Naive thymus-derived CD4-positive, alpha-beta T cell (primary cell): ENCODE data around the gene EIF2S1. TPM values are rescaled to one million over a fixed set of nuclear protein-coding genes. Genes with fewer than 3 reads are reported as not detected.

Source experiments
- ATAC-seq: fragments of 150-1000 bp; cut with Tn5 transposase; 2 replicates; pipeline ENCODE4 v1.10.0; 2021; ENCODE audit warnings: mild to moderate bottlenecking, moderate library complexity
- CTCF ChIA-PET: fragments of 350-600 bp; sonication (Branson Sonifier 250); formaldehyde crosslinking; loops from one replicate; lab custom pipeline; 2021; ENCODE audit warnings: antibody characterized with exemption; lab: Charles Lee
- POLR2A ChIA-PET: fragments of 350-600 bp; sonication (Branson Sonifier 250); formaldehyde crosslinking; loops from one replicate; lab custom pipeline; 2021; ENCODE audit warnings: antibody characterized with exemption, inconsistent platforms; lab: Charles Lee
- DNase-seq, 9 donors: peaks; one replicate each; pipeline versions ENCODE4 v3.0.0 to v3.0.0-alpha.2; 2020 to 2022; ENCODE audit warnings: mixed read lengths in 1 of 9
- H3K27ac ChIP-seq: one replicate; pipeline ENCODE4 v1.7.0; 2013; ENCODE audit warnings: mild to moderate bottlenecking, low read depth, low read length, moderate library complexity
- H3K27me3 ChIP-seq, 2 donors: one replicate each; pipeline ENCODE4 v1.7.0; 2013; ENCODE audit warnings: low read length in 2 of 2, mild to moderate bottlenecking in 2 of 2, moderate library complexity in 2 of 2; ENCODE audit not compliant: control insufficient read depth in 2 of 2, insufficient read depth in 2 of 2
- H3K36me3 ChIP-seq, 3 experiments: 1 replicate in 2 of 3; 2 replicates in 1 of 3; pipeline ENCODE4 v1.7.0; 2013; ENCODE audit warnings: low read length in 3 of 3, mild to moderate bottlenecking in 3 of 3, moderate library complexity in 1 of 3; ENCODE audit not compliant: insufficient read depth in 3 of 3, control insufficient read depth in 2 of 3
- H3K4me1 ChIP-seq, 2 donors: one replicate each; pipeline ENCODE4 v1.7.0; 2013; ENCODE audit warnings: low read length in 2 of 2, mild to moderate bottlenecking in 2 of 2, moderate library complexity in 1 of 2; ENCODE audit not compliant: control insufficient read depth in 2 of 2, insufficient read depth in 2 of 2
- H3K4me3 ChIP-seq: 2 replicates; pipeline ENCODE4 v1.7.0; 2013; ENCODE audit warnings: mild to moderate bottlenecking, low read length
- H3K9me3 ChIP-seq, 3 experiments: 1 replicate in 2 of 3; 2 replicates in 1 of 3; pipeline ENCODE4 v1.7.0; 2013; ENCODE audit warnings: low read length in 3 of 3; ENCODE audit not compliant: control insufficient read depth in 2 of 3
- H3K27ac Mint-ChIP-seq, 9 donors: one replicate each; pipeline ENCODE4 v1.8.0; 2020 to 2022; ENCODE audit warnings: mixed read lengths in 9 of 9, mild to moderate bottlenecking in 8 of 9, moderate library complexity in 5 of 9, inconsistent platforms in 2 of 9
- H3K27me3 Mint-ChIP-seq, 5 donors: one replicate each; pipeline ENCODE4 v1.8.0; 2021 to 2022; ENCODE audit warnings: mixed read lengths in 5 of 5, mild to moderate bottlenecking in 1 of 5
- H3K36me3 Mint-ChIP-seq, 5 donors: one replicate each; pipeline ENCODE4 v1.8.0; 2020 to 2022; ENCODE audit warnings: mixed read lengths in 5 of 5, mild to moderate bottlenecking in 3 of 5, inconsistent platforms in 1 of 5
- H3K4me1 Mint-ChIP-seq, 7 donors: one replicate each; pipeline ENCODE4 v1.8.0; 2020 to 2022; ENCODE audit warnings: mixed read lengths in 7 of 7, mild to moderate bottlenecking in 3 of 7, inconsistent platforms in 1 of 7
- H3K4me3 Mint-ChIP-seq, 10 donors: one replicate each; pipeline ENCODE4 v1.8.0; 2020 to 2022; ENCODE audit warnings: mild to moderate bottlenecking in 10 of 10, mixed read lengths in 10 of 10, moderate library complexity in 6 of 10, inconsistent platforms in 2 of 10
- H3K9me3 Mint-ChIP-seq, 11 donors: one replicate each; pipeline ENCODE4 v1.8.0; 2020 to 2022; ENCODE audit warnings: mixed read lengths in 11 of 11, mild to moderate bottlenecking in 4 of 11, inconsistent platforms in 1 of 11, moderate library complexity in 1 of 11
- intact Hi-C, 2 donors: fragments of 100-400 bp; cut with micrococcal nuclease; formaldehyde crosslinking; loops; one replicate each; pipeline ENCODE4 v1.15.1; 2023
- polyA plus RNA-seq, 2 donors: library from polyadenylated mRNA; unstranded; fragments of 300-500 nt; fragmentation: Illumina TruSeq; gene quantifications; one replicate each; pipeline ENCODE4 v1.2.3, GENCODE V29; 2021
- total RNA-seq, 6 experiments: library from RNA in 5 of 6; stranded (reverse) in 5 of 6; gene quantifications; 1 replicate in 5 of 6; 2 replicates in 1 of 6; pipeline ENCODE4 v1.2.3 and lab custom pipeline; 2021 to 2026

Gene EIF2S1
- total and polyA plus RNA-seq, 7 experiments from 2014 or later, result 41.4 to 115 (median 57.6) TPM

DNA sequence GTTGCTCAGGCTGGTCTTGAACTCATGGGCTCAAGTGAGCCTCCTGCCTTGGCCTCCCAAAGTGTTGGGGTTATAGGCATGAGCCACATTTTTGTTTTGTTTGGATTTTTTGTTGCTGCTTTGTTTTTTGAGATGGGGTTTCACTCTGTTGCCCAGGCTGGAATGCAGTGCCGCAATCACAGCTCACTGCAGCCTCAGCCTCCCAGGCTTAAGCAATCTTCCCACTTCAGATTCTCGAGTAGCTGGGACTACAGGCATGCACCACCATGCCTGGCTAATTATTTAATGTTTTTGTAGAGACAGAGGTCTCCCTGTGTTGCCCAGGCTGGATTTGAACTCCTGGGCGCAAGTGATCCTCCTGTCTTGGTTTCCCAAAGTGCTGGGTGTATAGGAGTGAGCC is 57.5 kb downstream of the EIF2S1 start:
- H3K27me3 Mint-ChIP-seq, result peaks cover 0 to 5% (median 0%) of the 10 kb centered on the region in 5 donors
- H3K27me3 ChIP-seq, result no peaks in the 10 kb centered on the region
- H3K36me3 ChIP-seq, result no peaks in the 10 kb centered on the region
- H3K4me1 Mint-ChIP-seq, result peaks cover 0 to 5% (median 0%) of the 10 kb centered on the region in 7 donors
- intact Hi-C loops, result no loop called here
- DNase-seq (no peak), ATAC-seq (no peak)
- H3K36me3 Mint-ChIP-seq, result no peaks in the 10 kb centered on the region
- CTCF ChIA-PET, result interaction anchor here (2.4 kb wide), 1 partner anchor 10 kb away, joined by 13 read pairs; no protein-coding TSS in a partner anchor
- H3K4me3 ChIP-seq, result no peak overlapping the region
- H3K27ac Mint-ChIP-seq, result no peak overlapping the region
- no peak overlapping the region for H3K4me3 Mint-ChIP-seq
- H3K27ac ChIP-seq, result no peak overlapping the region
- no peaks in the 10 kb centered on the region for H3K4me1 ChIP-seq
- POLR2A ChIA-PET, result no interaction called here
- no peaks in the 10 kb centered on the region for H3K9me3 ChIP-seq
- H3K9me3 Mint-ChIP-seq, result no peaks in the 10 kb centered on the region

DNA sequence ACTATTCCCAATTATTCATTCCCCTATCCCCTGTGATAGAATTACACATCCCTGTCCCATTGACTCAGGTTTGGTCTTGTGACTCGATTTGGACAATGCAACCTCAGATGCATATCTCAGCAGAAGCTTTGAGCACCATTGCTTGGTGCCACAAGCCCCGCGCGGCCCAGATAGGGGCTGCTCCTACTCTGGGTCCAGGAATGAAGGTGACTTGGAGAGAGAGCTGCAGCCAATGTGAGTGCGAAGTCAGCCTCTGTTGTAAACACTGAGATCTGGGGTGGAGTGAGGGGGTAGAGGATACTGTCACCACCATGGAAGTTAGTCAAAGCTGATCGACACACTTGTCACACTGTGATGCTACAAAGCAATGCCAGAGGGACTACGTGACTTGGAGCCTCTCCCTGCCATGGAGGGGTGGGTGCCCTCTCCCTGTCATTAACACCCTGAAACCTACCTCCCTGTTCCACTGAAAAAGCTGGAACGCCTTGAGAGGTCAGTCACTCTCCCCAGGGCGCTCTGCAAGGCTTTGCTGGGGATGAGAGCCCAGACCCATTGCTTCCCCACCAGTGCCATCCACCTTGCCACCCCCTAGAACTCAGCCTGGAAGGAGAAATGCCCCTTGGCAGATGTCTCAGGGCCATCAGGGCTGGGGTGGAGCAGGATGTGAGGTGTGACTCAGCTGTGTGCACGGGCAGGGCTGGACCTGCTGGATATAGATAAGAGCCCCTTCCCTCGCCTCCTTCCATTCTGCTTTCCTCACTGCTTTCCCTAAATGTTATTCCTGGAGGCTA is 58.5 kb downstream of the EIF2S1 start:
- Mint-ChIP-seq H3K27me3 (peaks cover 0 to 11% (median 0%) of the 10 kb centered on the region in 5 donors), H3K27ac (peak overlapping the region in 1 of 9 donors; percentile 36), H3K9me3 (no peaks in the 10 kb centered on the region), H3K4me1 (peaks cover 0 to 5% (median 0%) of the 10 kb centered on the region in 7 donors), H3K4me3 (no peak overlapping the region), H3K36me3 (no peaks in the 10 kb centered on the region)
- no peak overlapping the region for H3K4me3 ChIP-seq
- ATAC-seq (no peak), DNase-seq (no peak)
- intact Hi-C loops, result no loop called here
- ChIA-PET CTCF (interaction anchor here (2.4 kb wide), 1 partner anchor 9 kb away, joined by 13 read pairs; no protein-coding TSS in a partner anchor), POLR2A (no interaction called here)
- H3K27me3 ChIP-seq, result no peaks in the 10 kb centered on the region
- no peak overlapping the region for H3K27ac ChIP-seq
- no peaks in the 10 kb centered on the region for H3K36me3 ChIP-seq
- no peaks in the 10 kb centered on the region for H3K9me3 ChIP-seq
- H3K4me1 ChIP-seq, result no peaks in the 10 kb centered on the region

DNA sequence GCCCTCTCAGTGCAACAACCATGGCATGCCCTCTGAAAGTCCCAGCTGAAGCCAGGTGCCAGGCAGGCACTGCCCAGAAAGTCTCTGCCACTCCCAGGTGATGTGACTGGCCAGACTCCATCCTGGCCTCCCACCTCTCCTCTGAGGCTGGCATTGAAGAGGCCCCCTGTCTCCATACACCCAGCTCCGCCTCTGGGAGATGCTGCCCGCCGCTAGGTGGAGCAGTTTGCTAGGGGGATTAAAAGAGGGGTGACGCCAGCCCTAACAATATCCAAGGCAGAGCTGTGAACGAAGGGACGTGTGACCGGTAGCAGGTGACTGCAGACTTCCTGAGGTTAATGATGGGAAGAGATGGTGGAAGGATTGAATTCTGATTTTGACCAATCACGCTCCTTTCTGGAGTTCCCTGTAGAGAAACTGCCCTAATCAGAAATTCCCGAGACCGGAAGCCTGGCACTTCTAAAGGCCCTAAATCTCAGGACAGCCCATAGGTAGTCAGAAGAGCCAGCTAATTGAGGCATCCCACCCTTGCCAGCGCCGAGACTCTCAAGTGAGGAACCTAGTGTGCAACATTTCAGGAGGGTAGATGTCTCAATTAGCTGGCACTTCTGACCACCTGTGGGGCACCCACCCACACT is 60.1 kb downstream of the EIF2S1 start:
- CTCF ChIA-PET, result interaction anchor here (0.7 to 12.9 kb wide), 4 partner anchors 7 to 151 kb away, joined by 3 to 184 read pairs (median 8); no protein-coding TSS in a partner anchor
- no peaks in the 10 kb centered on the region for H3K4me1 Mint-ChIP-seq
- no peaks in the 10 kb centered on the region for H3K36me3 Mint-ChIP-seq
- H3K4me3 Mint-ChIP-seq, result no peak overlapping the region
- no peaks in the 10 kb centered on the region for H3K9me3 Mint-ChIP-seq
- no peaks in the 10 kb centered on the region for H3K9me3 ChIP-seq
- peak; percentile 46 for ATAC-seq
- POLR2A ChIA-PET, result interaction anchor here (0.9 kb wide), 1 partner anchor 284 kb away, joined by 4 read pairs; no protein-coding TSS in a partner anchor
- peaks cover 6 to 21% (median 9%) of the 10 kb centered on the region in 5 donors for H3K27me3 Mint-ChIP-seq
- DNase-seq, result peak in 3 of 9 donors; percentile 4 to 38 (median 8)
- H3K4me3 ChIP-seq, result no peak overlapping the region
- no peaks in the 10 kb centered on the region for H3K4me1 ChIP-seq
- no peaks in the 10 kb centered on the region for H3K27me3 ChIP-seq
- no peak overlapping the region for H3K27ac Mint-ChIP-seq
- H3K27ac ChIP-seq, result no peak overlapping the region
- intact Hi-C loops, result no loop called here
- no peaks in the 10 kb centered on the region for H3K36me3 ChIP-seq

- POLR2A ChIA-PET, result no interaction called here
- H3K4me1 ChIP-seq, result no peaks in the 10 kb centered on the region
- CTCF ChIA-PET, result interaction anchor here (12.9 kb wide), 1 partner anchor 150 kb away, joined by 184 read pairs; no protein-coding TSS in a partner anchor
- Mint-ChIP-seq H3K27me3 (peaks cover 6 to 26% (median 13%) of the 10 kb centered on the region in 5 donors), H3K36me3 (no peaks in the 10 kb centered on the region), H3K4me3 (no peak overlapping the region), H3K27ac (no peak overlapping the region), H3K9me3 (no peaks in the 10 kb centered on the region), H3K4me1 (no peaks in the 10 kb centered on the region)
- no peak for DNase-seq
- no peak overlapping the region for H3K4me3 ChIP-seq
- intact Hi-C loops, result no loop called here
- no peak overlapping the region for H3K27ac ChIP-seq
- no peaks in the 10 kb centered on the region for H3K27me3 ChIP-seq
- no peaks in the 10 kb centered on the region for H3K9me3 ChIP-seq
- no peaks in the 10 kb centered on the region for H3K36me3 ChIP-seq
- no peak for ATAC-seq
These were observed 61.5 kb downstream of the EIF2S1 start for GRCh38 chr14:67421356-67422224.

DNA sequence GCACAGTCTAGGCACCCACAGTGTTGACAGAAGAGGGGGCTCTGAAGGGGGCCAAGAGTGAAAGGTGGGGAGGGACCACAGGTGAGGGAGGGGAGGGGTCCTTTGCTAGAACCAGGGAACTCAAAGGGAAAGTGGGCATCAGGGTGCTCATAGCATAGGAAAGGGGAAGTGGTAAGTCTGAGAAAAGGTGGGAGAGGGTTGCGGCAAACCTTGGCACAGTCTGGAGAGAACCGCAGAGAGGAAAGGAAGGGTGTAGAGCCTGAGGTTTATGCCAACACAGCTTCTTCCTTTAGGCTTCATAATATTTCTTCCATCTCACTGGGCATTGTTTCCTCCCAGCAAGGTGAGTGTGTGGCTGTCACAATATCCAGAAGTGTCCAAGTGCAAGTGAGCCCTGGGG is 63.3 kb downstream of the EIF2S1 start:
- no peak for ATAC-seq
- intact Hi-C loops, result no loop called here
- Histone ChIP-seq H3K4me1 (no peaks in the 10 kb centered on the region), H3K4me3 (no peak overlapping the region), H3K27ac (no peak overlapping the region), H3K36me3 (no peaks in the 10 kb centered on the region), H3K27me3 (no peaks in the 10 kb centered on the region), H3K9me3 (no peaks in the 10 kb centered on the region)
- no peak overlapping the region for H3K4me3 Mint-ChIP-seq
- no peaks in the 10 kb centered on the region for H3K9me3 Mint-ChIP-seq
- DNase-seq, result no peak
- no peak overlapping the region for H3K27ac Mint-ChIP-seq
- CTCF ChIA-PET, result interaction anchor here (0.5 to 12.9 kb wide), 4 partner anchors 17 to 281 kb away, joined by 3 to 184 read pairs (median 4); no protein-coding TSS in a partner anchor
- H3K36me3 Mint-ChIP-seq, result no peaks in the 10 kb centered on the region
- H3K27me3 Mint-ChIP-seq, result peaks cover 6 to 31% (median 16%) of the 10 kb centered on the region in 5 donors
- POLR2A ChIA-PET, result no interaction called here
- peaks cover 0 to 8% (median 0%) of the 10 kb centered on the region in 7 donors for H3K4me1 Mint-ChIP-seq

- no peak overlapping the region for H3K27ac ChIP-seq
- no peak for DNase-seq
- H3K4me1 ChIP-seq, result no peaks in the 10 kb centered on the region
- H3K27ac Mint-ChIP-seq, result no peak overlapping the region
- no peak for ATAC-seq
- peaks cover 0 to 8% (median 0%) of the 10 kb centered on the region in 7 donors for H3K4me1 Mint-ChIP-seq
- no peaks in the 10 kb centered on the region for H3K36me3 ChIP-seq
- POLR2A ChIA-PET, result no interaction called here
- no peaks in the 10 kb centered on the region for H3K9me3 ChIP-seq
- CTCF ChIA-PET, result interaction anchor here (0.7 to 12.9 kb wide), 7 partner anchors 9 to 280 kb away, joined by 4 to 184 read pairs (median 4); no protein-coding TSS in a partner anchor
- no peak overlapping the region for H3K4me3 Mint-ChIP-seq
- intact Hi-C loops, result no loop called here
- no peaks in the 10 kb centered on the region for H3K9me3 Mint-ChIP-seq
- H3K27me3 ChIP-seq, result no peaks in the 10 kb centered on the region
- H3K27me3 Mint-ChIP-seq, result peaks cover 6 to 31% (median 16%) of the 10 kb centered on the region in 5 donors
- no peaks in the 10 kb centered on the region for H3K36me3 Mint-ChIP-seq
- H3K4me3 ChIP-seq, result no peak overlapping the region
These were observed 64.4 kb downstream of the EIF2S1 start for GRCh38 chr14:67424539-67424938.
